Measurements from ENCODE around the gene ADORA1. TPM values are rescaled to one million over a fixed set of nuclear protein-coding genes. Genes with fewer than 3 reads are reported as not detected.

The ADORA1 gene
- total RNA-seq, 4 donors from 2014 or later: 0.64 to 1.7 (median 0.66) TPM; not detected in 1

GRCh38 chr1:203142124-203142523 is 14.6 kb downstream of the ADORA1 start:
- WGBS, 2 donors: 80 to 86% methylated on average over 6 of the region's 6 CpGs
- H3K4me3 ChIP-seq: no peak overlapping the region
- H3K4me1 ChIP-seq: no peaks in the 10 kb centered on the region
- intact Hi-C loops (cut with DNase I): no loop called here
- no peak for DNase-seq
- H3K9me3 ChIP-seq: no peaks in the 10 kb centered on the region
- TF ChIP-seq, protein P1, sequence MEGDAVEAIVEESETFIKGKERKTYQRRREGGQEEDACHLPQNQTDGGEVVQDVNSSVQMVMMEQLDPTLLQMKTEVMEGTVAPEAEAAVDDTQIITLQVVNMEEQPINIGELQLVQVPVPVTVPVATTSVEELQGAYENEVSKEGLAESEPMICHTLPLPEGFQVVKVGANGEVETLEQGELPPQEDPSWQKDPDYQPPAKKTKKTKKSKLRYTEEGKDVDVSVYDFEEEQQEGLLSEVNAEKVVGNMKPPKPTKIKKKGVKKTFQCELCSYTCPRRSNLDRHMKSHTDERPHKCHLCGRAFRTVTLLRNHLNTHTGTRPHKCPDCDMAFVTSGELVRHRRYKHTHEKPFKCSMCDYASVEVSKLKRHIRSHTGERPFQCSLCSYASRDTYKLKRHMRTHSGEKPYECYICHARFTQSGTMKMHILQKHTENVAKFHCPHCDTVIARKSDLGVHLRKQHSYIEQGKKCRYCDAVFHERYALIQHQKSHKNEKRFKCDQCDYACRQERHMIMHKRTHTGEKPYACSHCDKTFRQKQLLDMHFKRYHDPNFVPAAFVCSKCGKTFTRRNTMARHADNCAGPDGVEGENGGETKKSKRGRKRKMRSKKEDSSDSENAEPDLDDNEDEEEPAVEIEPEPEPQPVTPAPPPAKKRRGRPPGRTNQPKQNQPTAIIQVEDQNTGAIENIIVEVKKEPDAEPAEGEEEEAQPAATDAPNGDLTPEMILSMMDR (IDR thresholded peaks at IDR 0.05): no peak
- no peak for TF ChIP-seq POLR2A (IDR thresholded peaks at IDR 0.05)
- H3K27ac ChIP-seq: no peak overlapping the region
- peaks cover 0 to 20% (median 0%) of the 10 kb centered on the region in 4 donors for H3K27me3 ChIP-seq
- no peaks in the 10 kb centered on the region for H3K36me3 ChIP-seq

DNA sequence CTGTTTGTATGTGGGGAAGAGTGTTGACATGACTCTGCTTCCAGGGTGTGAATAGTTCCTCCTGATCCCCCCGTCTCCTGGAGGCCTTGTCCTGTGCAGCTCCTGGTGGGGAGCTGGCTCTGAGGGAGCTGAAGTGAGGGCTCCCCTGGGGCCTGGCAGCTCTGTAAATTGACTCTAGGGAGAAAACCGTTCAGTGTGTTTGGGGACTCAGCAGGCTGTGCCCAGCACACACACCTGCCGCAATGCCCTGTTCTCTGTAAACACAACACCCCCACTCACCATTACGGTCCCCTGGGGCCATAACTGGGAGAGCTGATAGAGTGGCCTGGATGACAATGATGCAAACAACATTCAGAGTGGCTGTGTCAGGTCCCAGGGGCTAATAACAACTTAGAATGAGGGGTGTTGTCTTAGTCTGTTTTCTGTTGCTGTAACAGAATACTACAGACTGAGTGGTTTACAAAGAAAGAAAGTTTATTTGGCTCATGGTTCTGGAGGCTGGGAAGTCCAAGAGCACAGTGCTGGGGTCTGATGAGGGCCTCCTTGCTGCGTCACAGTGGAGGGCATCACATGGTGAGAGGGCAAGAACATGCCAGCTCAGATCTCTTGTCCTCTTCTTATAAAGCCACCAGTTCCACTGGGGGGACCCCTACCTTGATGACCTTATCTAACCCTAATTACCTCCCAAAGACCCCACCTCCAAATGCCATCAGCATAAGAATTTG is 15.3 kb downstream of the ADORA1 start:
- no peak overlapping the region for H3K27ac ChIP-seq
- TF ChIP-seq, protein P1 (IDR thresholded peaks at IDR 0.05): no peak
- no peak for TF ChIP-seq POLR2A (IDR thresholded peaks at IDR 0.05)
- WGBS, 2 donors: 70 to 74% methylated on average over 3 to 4 of the region's 5 CpGs

GRCh38 chr1:203143641-203144040 is 16.1 kb downstream of the ADORA1 start:
- WGBS, 2 donors: 79% methylated on average over 7 to 10 of the region's 11 CpGs

More for the DNA sequence above, 15.3 kb downstream of the ADORA1 start:
- Histone ChIP-seq H3K4me1 (no peaks in the 10 kb centered on the region), H3K27me3 (peaks cover 0 to 18% (median 0%) of the 10 kb centered on the region in 4 donors), H3K36me3 (no peaks in the 10 kb centered on the region), H3K9me3 (no peaks in the 10 kb centered on the region), H3K4me3 (no peak overlapping the region)
- DNase-seq: no peak
- intact Hi-C loops (cut with DNase I): no loop called here

DNA sequence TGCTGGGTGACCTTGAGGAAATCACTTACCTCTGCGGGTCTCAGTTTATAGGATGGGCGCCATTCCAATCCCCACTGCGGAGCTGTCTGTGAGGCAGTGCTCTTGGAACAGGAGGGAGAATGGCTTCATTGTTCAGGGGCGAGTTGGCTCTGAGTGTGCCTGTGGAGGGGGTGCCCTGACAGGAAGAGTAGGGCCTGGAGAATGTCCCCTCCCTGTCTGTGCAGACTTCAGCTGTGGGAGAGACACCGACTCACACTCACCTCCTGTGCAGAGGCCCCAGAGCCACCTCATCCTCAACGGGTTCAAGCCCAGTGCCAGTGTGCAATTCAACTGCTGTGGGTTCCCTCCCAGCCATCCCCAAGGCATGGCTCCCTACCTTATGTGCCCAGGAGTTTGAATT is 17.1 kb downstream of the ADORA1 start:
- Histone ChIP-seq H3K4me1 (no peaks in the 10 kb centered on the region), H3K27me3 (peaks cover 0 to 3% (median 0%) of the 10 kb centered on the region in 4 donors), H3K9me3 (no peaks in the 10 kb centered on the region), H3K4me3 (no peak overlapping the region), H3K27ac (no peak overlapping the region), H3K36me3 (no peaks in the 10 kb centered on the region)
- intact Hi-C loops (cut with DNase I): no loop called here
- WGBS, 2 donors: 55 to 69% methylated on average over 4 to 5 of the region's 6 CpGs
- DNase-seq: no peak
- no peak for TF ChIP-seq POLR2A (IDR thresholded peaks at IDR 0.05)
- TF ChIP-seq, protein P1 (IDR thresholded peaks at IDR 0.05): no peak

More at GRCh38 chr1:203143641-203144040, 16.1 kb downstream of the ADORA1 start:
- intact Hi-C loops (cut with DNase I): no loop called here
- H3K4me3 ChIP-seq: no peak overlapping the region
- peaks cover 0 to 13% (median 0%) of the 10 kb centered on the region in 4 donors for H3K27me3 ChIP-seq
- no peaks in the 10 kb centered on the region for H3K4me1 ChIP-seq
- H3K9me3 ChIP-seq: no peaks in the 10 kb centered on the region
- DNase-seq: no peak
- TF ChIP-seq POLR2A (IDR thresholded peaks at IDR 0.05): no peak
- TF ChIP-seq, protein P1 (IDR thresholded peaks at IDR 0.05): no peak
- H3K27ac ChIP-seq: no peak overlapping the region
- H3K36me3 ChIP-seq: no peaks in the 10 kb centered on the region

DNA sequence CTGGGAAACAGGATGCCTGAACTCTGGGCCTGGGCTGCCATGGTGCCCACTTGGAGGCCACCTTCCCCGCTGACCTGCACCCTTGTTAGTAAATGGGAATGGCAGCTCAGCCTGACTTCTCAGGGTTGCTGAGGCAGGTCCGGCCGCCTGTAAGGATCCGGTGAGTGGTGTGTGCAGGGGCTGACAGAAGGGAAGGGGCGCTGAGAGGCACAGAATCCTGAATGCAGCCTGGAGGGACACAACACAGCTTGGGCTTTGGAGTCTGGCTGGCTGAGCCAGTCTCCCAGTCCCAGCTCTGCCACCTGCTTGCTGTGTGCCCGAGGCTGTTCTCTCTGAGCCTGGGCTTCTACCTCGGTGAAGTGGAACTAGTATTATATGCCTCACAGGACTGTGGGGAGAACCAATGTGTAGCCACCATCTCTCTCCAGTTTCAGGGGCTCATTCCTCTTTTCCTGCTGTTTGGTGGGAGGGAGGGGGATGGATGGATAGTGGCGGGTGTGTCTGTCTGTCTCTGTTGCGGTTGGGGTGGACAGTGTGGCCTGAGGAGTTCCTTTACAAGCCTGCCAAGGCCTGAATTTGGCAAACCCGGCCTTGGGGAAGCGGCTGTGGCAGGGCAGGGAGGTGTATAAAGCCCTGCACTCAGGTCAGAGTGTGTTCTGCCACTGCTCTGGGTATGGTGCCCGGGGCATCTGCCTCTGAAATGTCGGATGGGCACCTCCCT is 18.0 kb downstream of the ADORA1 start:
- Histone ChIP-seq H3K27me3 (peaks cover 0 to 3% (median 0%) of the 10 kb centered on the region in 4 donors), H3K9me3 (no peaks in the 10 kb centered on the region), H3K36me3 (no peaks in the 10 kb centered on the region), H3K27ac (no peak overlapping the region), H3K4me3 (no peak overlapping the region), H3K4me1 (no peaks in the 10 kb centered on the region)
- 66 to 72% methylated on average over 5 to 6 of the region's 13 CpGs for WGBS, 2 donors
- intact Hi-C loops (cut with DNase I): no loop called here
- TF ChIP-seq POLR2A (IDR thresholded peaks at IDR 0.05): no peak
- TF ChIP-seq, protein P1 (IDR thresholded peaks at IDR 0.05): no peak
- no peak for DNase-seq

All from esophagus squamous epithelium (tissue), 5 donors.